Measurements from ENCODE around the gene LAMA3.

DNA sequence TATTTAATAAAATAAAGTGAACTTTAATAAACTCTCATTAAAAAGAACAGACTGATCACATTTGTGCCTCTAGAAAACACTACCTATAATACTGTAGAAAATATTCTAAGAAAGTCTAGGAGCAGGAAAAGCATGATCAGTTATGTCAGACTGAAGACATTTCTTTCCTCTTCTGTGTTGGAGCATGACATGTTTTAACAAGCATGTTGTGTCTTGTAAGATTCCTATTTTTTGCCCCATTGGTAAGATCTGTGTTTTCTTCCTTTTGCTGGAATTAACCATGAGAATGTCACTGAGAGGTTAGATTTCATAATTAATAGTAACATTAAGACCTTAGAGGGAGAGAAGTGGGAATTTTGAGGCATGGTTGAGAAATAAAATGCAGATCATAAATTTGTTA, 27.7 kb downstream of the LAMA3 start:
- no peak for TF ChIP-seq POLR2A (IDR thresholded peaks at IDR 0.05; ENCODE audit: borderline replicate concordance, extremely low read depth, insufficient read depth, insufficient read length)
- no peak for TF ChIP-seq SRF (IDR thresholded peaks at IDR 0.05; ENCODE audit: low read depth)
- no peak for TF ChIP-seq EZH2 (IDR thresholded peaks at IDR 0.05)
- TF ChIP-seq, protein P1, sequence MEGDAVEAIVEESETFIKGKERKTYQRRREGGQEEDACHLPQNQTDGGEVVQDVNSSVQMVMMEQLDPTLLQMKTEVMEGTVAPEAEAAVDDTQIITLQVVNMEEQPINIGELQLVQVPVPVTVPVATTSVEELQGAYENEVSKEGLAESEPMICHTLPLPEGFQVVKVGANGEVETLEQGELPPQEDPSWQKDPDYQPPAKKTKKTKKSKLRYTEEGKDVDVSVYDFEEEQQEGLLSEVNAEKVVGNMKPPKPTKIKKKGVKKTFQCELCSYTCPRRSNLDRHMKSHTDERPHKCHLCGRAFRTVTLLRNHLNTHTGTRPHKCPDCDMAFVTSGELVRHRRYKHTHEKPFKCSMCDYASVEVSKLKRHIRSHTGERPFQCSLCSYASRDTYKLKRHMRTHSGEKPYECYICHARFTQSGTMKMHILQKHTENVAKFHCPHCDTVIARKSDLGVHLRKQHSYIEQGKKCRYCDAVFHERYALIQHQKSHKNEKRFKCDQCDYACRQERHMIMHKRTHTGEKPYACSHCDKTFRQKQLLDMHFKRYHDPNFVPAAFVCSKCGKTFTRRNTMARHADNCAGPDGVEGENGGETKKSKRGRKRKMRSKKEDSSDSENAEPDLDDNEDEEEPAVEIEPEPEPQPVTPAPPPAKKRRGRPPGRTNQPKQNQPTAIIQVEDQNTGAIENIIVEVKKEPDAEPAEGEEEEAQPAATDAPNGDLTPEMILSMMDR (IDR thresholded peaks at IDR 0.05 in 2 of 3, conservative IDR thresholded peaks at IDR 0.05 in 1 of 3; ENCODE audit: borderline replicate concordance in 1 of 3, insufficient read depth in 1 of 3, low read depth in 2 of 3, low read length in 2 of 3), result no peak
- TF ChIP-seq ZNF274 (IDR thresholded peaks at IDR 0.05; ENCODE audit: low read depth, low read length), result no peak
- TF ChIP-seq ELF1 (IDR thresholded peaks at IDR 0.05; ENCODE audit: borderline replicate concordance, low read depth), result no peak
- TF ChIP-seq, protein P2, sequence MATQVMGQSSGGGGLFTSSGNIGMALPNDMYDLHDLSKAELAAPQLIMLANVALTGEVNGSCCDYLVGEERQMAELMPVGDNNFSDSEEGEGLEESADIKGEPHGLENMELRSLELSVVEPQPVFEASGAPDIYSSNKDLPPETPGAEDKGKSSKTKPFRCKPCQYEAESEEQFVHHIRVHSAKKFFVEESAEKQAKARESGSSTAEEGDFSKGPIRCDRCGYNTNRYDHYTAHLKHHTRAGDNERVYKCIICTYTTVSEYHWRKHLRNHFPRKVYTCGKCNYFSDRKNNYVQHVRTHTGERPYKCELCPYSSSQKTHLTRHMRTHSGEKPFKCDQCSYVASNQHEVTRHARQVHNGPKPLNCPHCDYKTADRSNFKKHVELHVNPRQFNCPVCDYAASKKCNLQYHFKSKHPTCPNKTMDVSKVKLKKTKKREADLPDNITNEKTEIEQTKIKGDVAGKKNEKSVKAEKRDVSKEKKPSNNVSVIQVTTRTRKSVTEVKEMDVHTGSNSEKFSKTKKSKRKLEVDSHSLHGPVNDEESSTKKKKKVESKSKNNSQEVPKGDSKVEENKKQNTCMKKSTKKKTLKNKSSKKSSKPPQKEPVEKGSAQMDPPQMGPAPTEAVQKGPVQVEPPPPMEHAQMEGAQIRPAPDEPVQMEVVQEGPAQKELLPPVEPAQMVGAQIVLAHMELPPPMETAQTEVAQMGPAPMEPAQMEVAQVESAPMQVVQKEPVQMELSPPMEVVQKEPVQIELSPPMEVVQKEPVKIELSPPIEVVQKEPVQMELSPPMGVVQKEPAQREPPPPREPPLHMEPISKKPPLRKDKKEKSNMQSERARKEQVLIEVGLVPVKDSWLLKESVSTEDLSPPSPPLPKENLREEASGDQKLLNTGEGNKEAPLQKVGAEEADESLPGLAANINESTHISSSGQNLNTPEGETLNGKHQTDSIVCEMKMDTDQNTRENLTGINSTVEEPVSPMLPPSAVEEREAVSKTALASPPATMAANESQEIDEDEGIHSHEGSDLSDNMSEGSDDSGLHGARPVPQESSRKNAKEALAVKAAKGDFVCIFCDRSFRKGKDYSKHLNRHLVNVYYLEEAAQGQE (IDR thresholded peaks at IDR 0.05; ENCODE audit: low read depth), result no peak
- TF ChIP-seq POLR2AphosphoS5 (IDR thresholded peaks at IDR 0.05; ENCODE audit: low read depth, low read length), result no peak
- no peak for TF ChIP-seq SP1 (IDR thresholded peaks at IDR 0.05; ENCODE audit: low read depth)
- no peak for TF ChIP-seq FOSL1 (IDR thresholded peaks at IDR 0.05; ENCODE audit: low read depth)
- TF ChIP-seq JUND (IDR thresholded peaks at IDR 0.05), result no peak
- no peak for TF ChIP-seq CEBPB (IDR thresholded peaks at IDR 0.05; ENCODE audit: low read depth)

All from HCT116 (cell line).